ENCODE data around the gene SDHC.
"Not testable (repeated sequence)": the region's sequence is repeated elsewhere in the genome, so short reads cannot be mapped to it uniquely, and the experiment has no call there.

Gene SDHC

GRCh38 chr1:161388639-161389038 is 74.5 kb downstream of the SDHC start:
- DNase-seq = no peak

DNA sequence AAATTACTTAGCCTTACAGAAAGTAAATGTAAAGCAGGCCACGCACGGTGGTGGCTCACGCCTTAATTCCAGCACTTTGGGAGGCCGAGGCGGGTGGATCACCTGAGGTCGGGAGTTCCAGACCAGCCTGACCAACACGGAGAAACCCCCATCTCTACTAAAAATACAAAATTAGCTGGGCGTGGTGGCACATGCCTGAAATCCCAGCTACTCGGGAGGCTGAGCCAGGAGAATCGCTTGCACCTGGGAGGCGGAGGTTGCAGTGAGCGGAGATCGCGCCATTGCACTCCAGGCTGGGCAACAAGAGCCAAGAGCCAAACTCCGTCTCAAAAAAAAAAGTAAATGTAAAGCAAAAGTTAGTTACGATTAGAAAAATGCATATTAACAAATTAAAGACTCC is 75.0 kb downstream of the SDHC start:
- not testable (repeated sequence) for DNase-seq

DNA sequence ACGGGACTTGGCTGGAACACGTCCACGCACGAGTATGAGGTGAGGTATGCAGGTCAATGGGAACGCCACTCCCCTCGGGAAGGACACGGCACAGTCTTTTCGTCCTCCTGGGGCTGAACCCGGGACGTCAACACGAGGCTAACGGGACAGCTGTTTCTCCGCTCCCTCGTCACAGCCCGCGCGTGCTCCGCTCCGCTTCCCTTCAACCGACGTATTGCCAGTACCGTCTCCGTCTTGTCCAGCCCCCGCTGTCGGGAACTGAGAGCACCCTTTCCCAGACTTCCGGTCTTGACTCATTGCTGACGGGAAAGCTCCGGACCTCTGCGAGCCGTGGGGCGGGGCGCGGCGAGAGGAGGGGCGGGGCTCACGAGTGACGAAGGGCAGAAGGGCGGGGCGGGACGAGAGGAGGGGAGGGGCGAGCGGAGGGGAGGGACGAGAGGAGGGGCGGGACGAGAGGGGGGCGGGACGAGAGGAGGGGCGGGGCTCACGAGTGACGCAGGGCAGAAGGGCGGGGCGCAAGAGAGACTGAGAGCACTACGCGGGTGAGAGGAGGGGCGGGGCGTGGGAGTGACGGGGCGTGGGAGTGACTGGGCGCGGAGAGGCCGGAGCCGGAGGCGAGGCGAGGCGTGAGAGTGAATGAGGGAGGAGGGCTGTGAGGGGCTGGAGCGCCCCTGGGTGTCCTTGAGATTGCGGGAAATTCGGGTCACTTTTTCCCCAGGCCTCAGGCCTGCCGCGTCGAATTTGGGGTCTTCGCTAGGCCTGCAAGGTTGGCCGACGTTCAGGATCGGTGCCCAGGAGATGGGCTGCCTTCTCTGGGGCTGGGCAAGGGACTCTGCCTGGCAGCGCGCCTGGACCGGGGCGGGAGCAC is 75.7 kb downstream of the SDHC start:
- peak; percentile 99 for DNase-seq

DNA sequence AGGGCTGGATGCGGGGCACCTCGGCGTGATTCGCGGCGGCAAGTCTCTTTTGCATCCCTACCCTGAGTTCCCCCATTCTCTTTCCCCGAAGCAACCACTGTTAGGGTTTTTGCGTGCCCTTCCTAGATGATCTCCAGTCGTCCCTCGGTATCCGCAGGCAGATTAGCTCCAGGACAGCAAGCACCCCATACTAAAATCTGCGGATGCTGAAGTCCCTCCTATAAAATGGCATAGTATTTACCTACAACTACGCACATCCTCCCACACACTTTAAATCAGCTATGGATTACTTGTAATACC is 76.3 kb downstream of the SDHC start:
- no peak for DNase-seq

DNA sequence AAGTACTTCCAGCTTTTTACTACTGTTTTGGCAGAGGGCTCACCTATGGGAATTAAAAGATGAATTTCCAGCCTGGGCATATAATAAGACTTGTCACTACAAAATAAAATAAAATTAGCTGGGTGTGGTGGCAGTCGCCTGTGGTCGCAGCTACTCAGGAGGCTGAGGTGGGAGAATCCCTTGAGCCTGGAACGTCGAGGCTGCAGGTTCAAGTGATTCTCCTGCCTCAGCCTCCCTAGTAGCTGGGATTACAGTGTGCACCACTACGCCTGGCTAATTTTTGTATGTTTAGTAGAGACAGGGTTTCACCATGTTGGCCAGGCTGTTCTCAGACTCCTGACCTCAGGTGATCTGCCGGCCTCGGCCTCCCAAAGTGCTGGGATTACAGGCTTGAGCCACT is 77.0 kb downstream of the SDHC start:
- DNase-seq = not testable (repeated sequence)

DNA sequence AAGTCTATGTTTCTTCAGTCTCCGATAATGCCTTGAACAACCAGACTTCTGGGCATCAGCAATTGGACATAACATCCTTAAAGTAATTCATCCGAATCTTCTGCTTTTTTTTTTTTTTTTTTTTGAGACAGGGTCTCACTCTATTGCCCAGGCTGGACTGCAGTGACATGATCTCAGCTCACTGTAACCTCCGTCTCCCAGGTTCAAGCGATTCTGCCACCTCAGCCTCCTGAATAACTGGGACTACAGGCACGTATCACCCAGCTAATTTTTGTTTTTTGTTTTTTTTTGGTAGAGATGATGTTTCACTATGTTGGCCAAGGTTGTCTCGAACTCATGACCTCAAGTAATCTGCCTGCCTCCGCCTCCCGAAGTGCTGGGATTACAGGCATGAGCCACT is 77.4 kb downstream of the SDHC start:
- no peak for DNase-seq

DNA sequence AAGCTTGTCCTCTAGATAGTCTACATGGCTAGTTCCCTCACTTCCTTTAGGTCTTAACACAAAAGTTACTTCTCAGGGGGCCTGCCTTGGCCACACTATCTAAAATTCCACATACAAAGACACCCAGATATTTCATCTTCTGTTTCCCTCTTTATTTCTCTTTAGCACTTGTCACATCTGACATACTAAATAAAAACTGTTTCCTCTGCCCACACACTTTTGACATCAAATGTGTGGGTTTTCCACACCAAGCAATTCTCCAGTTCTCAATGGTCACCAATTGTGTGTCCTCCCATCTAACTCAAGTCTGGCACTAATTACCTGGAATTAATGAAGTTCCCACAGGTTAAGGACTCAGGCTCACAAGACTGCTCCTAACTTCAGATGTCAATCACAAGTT is 79.0 kb downstream of the SDHC start:
- DNase-seq = no peak

DNA sequence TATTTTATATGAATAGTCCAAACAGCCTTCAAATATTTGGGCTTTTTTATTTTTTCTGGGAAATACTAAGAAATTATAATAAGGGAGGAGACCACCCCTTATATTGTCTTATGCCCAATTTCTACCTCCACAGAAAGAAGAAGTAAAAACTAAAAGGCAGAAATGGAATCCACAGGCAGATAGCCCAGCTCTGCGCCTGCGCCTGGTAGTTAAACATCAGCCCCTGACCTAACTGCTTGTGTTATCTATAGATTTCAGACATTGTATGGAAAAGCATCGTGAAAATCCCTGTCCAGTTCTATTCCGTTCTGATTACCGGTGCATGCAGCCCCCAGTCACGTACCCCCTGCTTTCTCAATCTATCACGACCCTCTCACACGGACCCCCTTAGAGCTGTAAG is 82.9 kb downstream of the SDHC start:
- not testable (repeated sequence) for DNase-seq

GRCh38 chr1:161398900-161399256 is 84.7 kb downstream of the SDHC start:
- no peak for DNase-seq

- DNase-seq = peak; percentile 95
Measured at GRCh38 chr1:161399257-161399998, 85.2 kb downstream of the SDHC start.

GRCh38 chr1:161402446-161402845 is 88.3 kb downstream of the SDHC start:
- no peak for DNase-seq

- no peak for DNase-seq
Measured at GRCh38 chr1:161404051-161404597, 89.9 kb downstream of the SDHC start.

DNA sequence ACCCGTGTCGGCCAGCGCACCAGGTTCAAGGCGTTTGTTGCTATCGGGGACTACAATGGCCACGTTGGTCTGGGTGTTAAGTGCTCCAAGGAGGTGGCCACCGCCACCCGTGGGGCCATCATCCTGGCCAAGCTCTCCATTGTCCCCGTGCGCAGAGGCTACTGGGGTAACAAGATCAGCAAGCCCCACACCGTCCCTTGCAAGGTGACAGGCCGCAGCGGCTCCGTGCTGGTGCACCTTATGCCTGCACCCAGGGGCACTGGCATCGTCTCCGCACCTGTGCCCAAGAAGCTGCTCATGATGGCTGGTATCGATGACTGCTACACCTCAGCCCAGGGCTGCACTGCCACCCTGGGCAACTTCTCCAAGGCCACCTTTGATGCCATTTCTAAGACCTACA is 92.4 kb downstream of the SDHC start:
- not testable (repeated sequence) for DNase-seq

DNA sequence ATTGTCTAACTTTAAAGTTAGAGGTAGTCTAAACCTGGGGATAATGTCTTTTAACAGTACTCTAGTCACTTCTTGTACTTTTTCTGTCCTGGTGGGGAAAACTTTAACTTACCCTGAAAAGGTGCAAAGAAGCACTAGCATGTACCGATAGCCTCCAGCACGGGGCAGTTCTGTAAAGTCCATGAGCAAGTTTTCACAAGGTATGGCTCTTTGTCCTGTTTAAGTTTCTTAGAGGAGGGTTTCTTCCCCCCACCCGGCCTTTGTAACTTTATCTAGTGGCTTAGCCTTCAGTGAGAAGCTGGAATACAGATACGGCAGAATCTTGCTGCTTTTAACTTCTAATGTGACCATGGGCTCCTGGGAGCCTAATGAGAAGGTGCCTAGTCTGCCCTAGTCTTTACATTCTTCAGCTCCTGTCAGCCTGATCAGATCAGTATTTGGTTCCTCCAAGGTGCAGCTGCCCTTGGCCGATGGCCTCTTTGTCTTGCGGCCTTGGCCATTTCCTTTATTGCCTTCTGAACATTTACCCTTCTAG is 93.3 kb downstream of the SDHC start:
- DNase-seq = no peak

DNA sequence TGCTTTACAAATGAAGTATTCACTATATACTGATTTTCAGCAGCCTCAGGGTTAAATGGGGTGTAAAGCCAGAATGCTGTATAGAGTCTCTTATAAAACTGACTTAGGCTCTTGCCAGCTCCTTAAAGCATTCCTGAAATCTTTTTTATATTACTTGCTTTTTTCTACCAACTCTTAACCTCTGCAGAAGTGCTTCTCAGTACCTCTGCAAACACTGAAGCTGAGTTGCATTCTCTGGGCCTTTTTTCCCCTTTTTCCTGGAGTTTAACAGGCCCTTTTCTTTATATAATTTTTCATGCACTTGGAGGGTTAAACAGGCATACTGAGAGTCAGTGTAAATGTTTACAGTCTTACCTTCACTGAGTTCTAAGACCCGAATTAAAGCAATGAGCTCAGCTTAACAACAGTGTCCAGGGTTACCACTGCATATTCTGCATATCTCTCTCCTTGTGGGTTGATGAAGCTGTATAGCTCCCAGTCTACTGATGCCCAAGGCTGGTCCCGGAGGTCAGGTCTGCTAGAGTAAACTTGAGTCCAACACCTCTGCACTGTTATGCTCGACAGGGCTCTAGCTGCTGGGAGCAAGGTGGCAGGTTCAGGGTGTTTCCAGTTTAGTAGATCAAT is 94.4 kb downstream of the SDHC start:
- DNase-seq = no peak

- not testable (repeated sequence) for DNase-seq
Measured at GRCh38 chr1:161409848-161410635, 95.9 kb downstream of the SDHC start.

- not testable (repeated sequence) for DNase-seq
Measured at GRCh38 chr1:161410636-161410970, 96.4 kb downstream of the SDHC start.
